GM23338 (cell line): Measurements from ENCODE around the gene TSPAN10. TPM values are rescaled to one million over a fixed set of nuclear protein-coding genes. Genes with fewer than 3 reads are reported as not detected.

ENCODE experiments used
- ATAC-seq: fragments of 200-7000 bp; cut with Tn5 transposase; 3 replicates; pipeline ENCODE4 v1.9.1; 2020
- DNase-seq: peaks from one replicate; pipeline ENCODE4 v3.0.0-alpha.2; 2015; ENCODE audit warnings: low spot score
- H2AFZ ChIP-seq: fragments of 200-600 bp; sonication (generic); 2 replicates; pipeline ENCODE4 v1.8.0; 2016; ENCODE audit warnings: antibody characterized with exemption, mild to moderate bottlenecking, moderate library complexity
- H3F3A ChIP-seq: fragments of 200-600 bp; sonication (generic); replicated peaks from 2 replicates; pipeline ENCODE4 v1.8.0; 2017; ENCODE audit warnings: antibody characterized with exemption, mixed run types, low read depth
- H3K27ac ChIP-seq: fragments of 200-600 bp; sonication (generic); 2 replicates; pipeline ENCODE4 v1.6.1; 2016; ENCODE audit warnings: low read depth
- H3K27me3 ChIP-seq: fragments of 200-600 bp; sonication (generic); 2 replicates; pipeline ENCODE4 v1.8.0; 2016; ENCODE audit warnings: mild to moderate bottlenecking, mixed run types, moderate library complexity; ENCODE audit not compliant: insufficient read depth
- H3K36me3 ChIP-seq: fragments of 200-600 bp; sonication (generic); 2 replicates; pipeline ENCODE4 v1.8.0; 2016; ENCODE audit warnings: mild to moderate bottlenecking; ENCODE audit not compliant: insufficient read depth
- H3K4me1 ChIP-seq: fragments of 200-600 bp; sonication (generic); 2 replicates; pipeline ENCODE4 v1.8.0; 2016; ENCODE audit warnings: mild to moderate bottlenecking, moderate library complexity; ENCODE audit not compliant: insufficient read depth
- H3K4me2 ChIP-seq: fragments of 200-600 bp; sonication (generic); 2 replicates; pipeline ENCODE4 v1.7.1; 2017; ENCODE audit warnings: mixed run types
- H3K4me3 ChIP-seq: fragments of 200-600 bp; sonication (generic); 2 replicates; pipeline ENCODE4 v1.6.1; 2016; ENCODE audit warnings: mixed run types
- H3K79me2 ChIP-seq: fragments of 200-600 bp; sonication (generic); replicated peaks from 2 replicates; pipeline ENCODE4 v1.8.0; 2017; ENCODE audit warnings: mild to moderate bottlenecking; ENCODE audit not compliant: insufficient read depth
- H3K9me2 ChIP-seq: fragments of 200-600 bp; sonication (generic); 2 replicates; pipeline ENCODE4 v1.8.0; 2017; ENCODE audit not compliant: insufficient read depth
- H4K20me1 ChIP-seq: fragments of 200-600 bp; sonication (generic); replicated peaks from 2 replicates; pipeline ENCODE4 v1.8.0; 2017; ENCODE audit warnings: mild to moderate bottlenecking; ENCODE audit not compliant: insufficient read depth
- H3K27ac Mint-ChIP-seq: 2 replicates; pipeline ENCODE4 v1.8.0; 2020; ENCODE audit warnings: inconsistent platforms, mild to moderate bottlenecking, moderate library complexity, mixed read lengths
- H3K27me3 Mint-ChIP-seq: 3 replicates; pipeline ENCODE4 v1.8.0; 2022; ENCODE audit warnings: low read depth, mild to moderate bottlenecking, moderate library complexity, mixed read lengths, inconsistent platforms; ENCODE audit not compliant: insufficient read depth, poor library complexity
- H3K36me3 Mint-ChIP-seq: 3 replicates; pipeline ENCODE4 v1.8.0; 2021; ENCODE audit warnings: low read depth, mild to moderate bottlenecking, inconsistent platforms, moderate library complexity, mixed read lengths
- H3K4me1 Mint-ChIP-seq: 3 replicates; pipeline ENCODE4 v1.8.0; 2020; ENCODE audit warnings: mild to moderate bottlenecking, inconsistent platforms, mixed read lengths
- H3K4me3 Mint-ChIP-seq: 3 replicates; pipeline ENCODE4 v1.8.0; 2021; ENCODE audit warnings: moderate library complexity, mild to moderate bottlenecking, inconsistent platforms, mixed read lengths
- H3K9me3 Mint-ChIP-seq: 3 replicates; pipeline ENCODE4 v1.8.0; 2020; ENCODE audit warnings: moderate library complexity, mild to moderate bottlenecking, inconsistent platforms, mixed read lengths
- CREB1 ChIP-seq: fragments of 250-450 bp; sonication (Bioruptor Pico); IDR thresholded peaks from 2 replicates; pipeline ENCODE4 v1.5.0; 2020; ENCODE audit warnings: low read depth, mild to moderate bottlenecking, moderate library complexity
- EZH2 ChIP-seq: fragments of 200-600 bp; sonication (generic); IDR thresholded peaks from one replicate; pipeline ENCODE4 v1.8.0; 2017; ENCODE audit warnings: antibody characterized with exemption, mild to moderate bottlenecking, low read depth; ENCODE audit not compliant: unreplicated experiment
- EZH2phosphoT487 ChIP-seq: fragments of 200-600 bp; sonication (generic); IDR thresholded peaks from one replicate; pipeline ENCODE4 v1.8.1; 2018; ENCODE audit warnings: antibody characterized with exemption; ENCODE audit not compliant: unreplicated experiment
- JUNB ChIP-seq: IDR thresholded peaks from one replicate; pipeline ENCODE4 v1.6.1; 2016; ENCODE audit warnings: antibody characterized with exemption; ENCODE audit not compliant: unreplicated experiment
- NANOG ChIP-seq: IDR thresholded peaks from 2 replicates; pipeline ENCODE4 v1.6.1; 2016; ENCODE audit warnings: antibody characterized with exemption, borderline replicate concordance
- POLR2AphosphoS5 ChIP-seq: IDR thresholded peaks from 2 replicates; pipeline ENCODE4 v1.6.1; 2016; ENCODE audit warnings: antibody characterized with exemption, low read depth
- STAT1 ChIP-seq: IDR thresholded peaks from one replicate; pipeline ENCODE4 v1.6.1; 2016; ENCODE audit warnings: antibody characterized with exemption; ENCODE audit not compliant: unreplicated experiment
- ZNF114 ChIP-seq: fragments of 250-450 bp; sonication (Bioruptor Pico); IDR thresholded peaks from 2 replicates; pipeline ENCODE4 v1.5.0; 2020; ENCODE audit warnings: mild to moderate bottlenecking, moderate library complexity
- ZNF331 ChIP-seq: fragments of 250-450 bp; sonication (Bioruptor Pico); IDR thresholded peaks from 2 replicates; pipeline ENCODE4 v1.5.0; 2020; ENCODE audit warnings: low read depth, mild to moderate bottlenecking, moderate library complexity
- polyA plus RNA-seq: library from polyadenylated mRNA; unstranded; fragments of >200 nt; fragmentation: Nextera tagmentation; extraction: Ambion mirVana; gene quantifications from 2 replicates; pipeline ENCODE4 v1.2.1, GENCODE V29; 2016
- total RNA-seq: library from RNA; depleted of rRNA; stranded (reverse); fragments of >200 nt; shearing (Covaris generic); gene quantifications from 2 replicates; pipeline ENCODE4 v1.2.3, GENCODE V29; 2014
- TF ChIP-seq, protein P1 (sequence below), 2 experiments: fragments of 200-600 bp in 1 of 2; sonication (generic) in 1 of 2; conservative IDR thresholded peaks; 2 replicates each; pipeline versions ENCODE4 v1.5.1 to v1.6.1; 2016 to 2017; ENCODE audit warnings: antibody characterized with exemption in 2 of 2, low read depth in 2 of 2, mild to moderate bottlenecking in 2 of 2, moderate library complexity in 1 of 2
- TF ChIP-seq, protein P2 (sequence below): IDR thresholded peaks from one replicate; pipeline ENCODE4 v1.6.1; 2018; ENCODE audit warnings: antibody characterized with exemption; ENCODE audit not compliant: unreplicated experiment
- TF ChIP-seq, protein P3 (sequence below): IDR thresholded peaks from 2 replicates; pipeline ENCODE4 v1.6.1; 2016; ENCODE audit warnings: antibody characterized with exemption
- TF ChIP-seq, protein P4 (sequence below): fragments of 250-450 bp; sonication (Bioruptor Pico); IDR thresholded peaks from 2 replicates; pipeline ENCODE4 v1.5.0; 2020; ENCODE audit warnings: mild to moderate bottlenecking, moderate library complexity

Gene TSPAN10
- total and polyA plus RNA-seq, 2 experiments from 2014 or later = 0.66 to 1.2 TPM

DNA sequence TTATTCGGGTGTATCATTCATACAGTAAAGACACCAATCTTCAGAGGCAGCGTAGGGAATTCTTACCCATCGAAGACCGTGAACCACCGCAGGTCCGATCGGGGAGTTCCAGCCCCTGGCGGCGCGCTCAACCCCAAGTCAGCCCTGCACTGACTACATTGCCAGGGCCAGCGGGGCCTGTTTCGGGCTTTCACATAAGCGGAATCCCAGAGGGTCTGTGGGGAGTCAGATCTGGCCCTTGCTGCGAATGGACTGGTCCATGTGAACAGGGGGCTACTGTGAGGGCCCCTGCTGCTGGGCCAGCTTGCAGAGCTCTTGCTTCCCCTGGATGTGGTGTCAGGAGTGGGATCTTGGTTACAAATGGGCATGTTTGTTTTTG lies 11.7 kb downstream of the TSPAN10 start:
- Histone ChIP-seq H3F3A (peaks cover 13% of the 10 kb centered on the region; the same call in 1 of the 2 replicates), H3K4me1 (peaks cover 23% of the 10 kb centered on the region), H2AFZ (peak overlapping the region; percentile 97), H3K27me3 (peaks cover 34% of the 10 kb centered on the region), H3K4me2 (peak overlapping the region; percentile 84), H3K4me3 (peak overlapping the region; percentile 58), H3K36me3 (no peaks in the 10 kb centered on the region), H3K79me2 (no peaks in the 10 kb centered on the region), H3K27ac (no peak overlapping the region), H4K20me1 (no peaks in the 10 kb centered on the region), H3K9me2 (no peaks in the 10 kb centered on the region)
- Mint-ChIP-seq H3K4me1 (peaks cover 14% of the 10 kb centered on the region), H3K27ac (no peak overlapping the region), H3K9me3 (peaks cover 9% of the 10 kb centered on the region; the same call in 1 of the 3 replicates), H3K36me3 (no peaks in the 10 kb centered on the region), H3K4me3 (peak overlapping the region; percentile 67), H3K27me3 (peaks cover 37% of the 10 kb centered on the region)
- peak; percentile 39 for ATAC-seq
- DNase-seq = peak; percentile 81
- TF ChIP-seq STAT1 (no peak), POLR2AphosphoS5 (0 out of 2 replicates have a peak, but pooled peaks have one; percentile 27), ZNF331 (CRISPR knock-in tag) (no peak), EZH2phosphoT487 (no peak), EZH2 (peak; percentile 2), CREB1 (CRISPR knock-in tag) (no peak), ZNF114 (no peak), NANOG (no peak), JUNB (no peak)
- TF ChIP-seq, protein P1, sequence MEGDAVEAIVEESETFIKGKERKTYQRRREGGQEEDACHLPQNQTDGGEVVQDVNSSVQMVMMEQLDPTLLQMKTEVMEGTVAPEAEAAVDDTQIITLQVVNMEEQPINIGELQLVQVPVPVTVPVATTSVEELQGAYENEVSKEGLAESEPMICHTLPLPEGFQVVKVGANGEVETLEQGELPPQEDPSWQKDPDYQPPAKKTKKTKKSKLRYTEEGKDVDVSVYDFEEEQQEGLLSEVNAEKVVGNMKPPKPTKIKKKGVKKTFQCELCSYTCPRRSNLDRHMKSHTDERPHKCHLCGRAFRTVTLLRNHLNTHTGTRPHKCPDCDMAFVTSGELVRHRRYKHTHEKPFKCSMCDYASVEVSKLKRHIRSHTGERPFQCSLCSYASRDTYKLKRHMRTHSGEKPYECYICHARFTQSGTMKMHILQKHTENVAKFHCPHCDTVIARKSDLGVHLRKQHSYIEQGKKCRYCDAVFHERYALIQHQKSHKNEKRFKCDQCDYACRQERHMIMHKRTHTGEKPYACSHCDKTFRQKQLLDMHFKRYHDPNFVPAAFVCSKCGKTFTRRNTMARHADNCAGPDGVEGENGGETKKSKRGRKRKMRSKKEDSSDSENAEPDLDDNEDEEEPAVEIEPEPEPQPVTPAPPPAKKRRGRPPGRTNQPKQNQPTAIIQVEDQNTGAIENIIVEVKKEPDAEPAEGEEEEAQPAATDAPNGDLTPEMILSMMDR (conservative IDR thresholded peaks at IDR 0.05; ENCODE audit: low read depth in 2 of 2) = no peak
- TF ChIP-seq, protein P2, sequence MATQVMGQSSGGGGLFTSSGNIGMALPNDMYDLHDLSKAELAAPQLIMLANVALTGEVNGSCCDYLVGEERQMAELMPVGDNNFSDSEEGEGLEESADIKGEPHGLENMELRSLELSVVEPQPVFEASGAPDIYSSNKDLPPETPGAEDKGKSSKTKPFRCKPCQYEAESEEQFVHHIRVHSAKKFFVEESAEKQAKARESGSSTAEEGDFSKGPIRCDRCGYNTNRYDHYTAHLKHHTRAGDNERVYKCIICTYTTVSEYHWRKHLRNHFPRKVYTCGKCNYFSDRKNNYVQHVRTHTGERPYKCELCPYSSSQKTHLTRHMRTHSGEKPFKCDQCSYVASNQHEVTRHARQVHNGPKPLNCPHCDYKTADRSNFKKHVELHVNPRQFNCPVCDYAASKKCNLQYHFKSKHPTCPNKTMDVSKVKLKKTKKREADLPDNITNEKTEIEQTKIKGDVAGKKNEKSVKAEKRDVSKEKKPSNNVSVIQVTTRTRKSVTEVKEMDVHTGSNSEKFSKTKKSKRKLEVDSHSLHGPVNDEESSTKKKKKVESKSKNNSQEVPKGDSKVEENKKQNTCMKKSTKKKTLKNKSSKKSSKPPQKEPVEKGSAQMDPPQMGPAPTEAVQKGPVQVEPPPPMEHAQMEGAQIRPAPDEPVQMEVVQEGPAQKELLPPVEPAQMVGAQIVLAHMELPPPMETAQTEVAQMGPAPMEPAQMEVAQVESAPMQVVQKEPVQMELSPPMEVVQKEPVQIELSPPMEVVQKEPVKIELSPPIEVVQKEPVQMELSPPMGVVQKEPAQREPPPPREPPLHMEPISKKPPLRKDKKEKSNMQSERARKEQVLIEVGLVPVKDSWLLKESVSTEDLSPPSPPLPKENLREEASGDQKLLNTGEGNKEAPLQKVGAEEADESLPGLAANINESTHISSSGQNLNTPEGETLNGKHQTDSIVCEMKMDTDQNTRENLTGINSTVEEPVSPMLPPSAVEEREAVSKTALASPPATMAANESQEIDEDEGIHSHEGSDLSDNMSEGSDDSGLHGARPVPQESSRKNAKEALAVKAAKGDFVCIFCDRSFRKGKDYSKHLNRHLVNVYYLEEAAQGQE = no peak
- TF ChIP-seq, protein P3, sequence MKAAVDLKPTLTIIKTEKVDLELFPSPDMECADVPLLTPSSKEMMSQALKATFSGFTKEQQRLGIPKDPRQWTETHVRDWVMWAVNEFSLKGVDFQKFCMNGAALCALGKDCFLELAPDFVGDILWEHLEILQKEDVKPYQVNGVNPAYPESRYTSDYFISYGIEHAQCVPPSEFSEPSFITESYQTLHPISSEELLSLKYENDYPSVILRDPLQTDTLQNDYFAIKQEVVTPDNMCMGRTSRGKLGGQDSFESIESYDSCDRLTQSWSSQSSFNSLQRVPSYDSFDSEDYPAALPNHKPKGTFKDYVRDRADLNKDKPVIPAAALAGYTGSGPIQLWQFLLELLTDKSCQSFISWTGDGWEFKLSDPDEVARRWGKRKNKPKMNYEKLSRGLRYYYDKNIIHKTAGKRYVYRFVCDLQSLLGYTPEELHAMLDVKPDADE = no peak
- TF ChIP-seq, protein P4, sequence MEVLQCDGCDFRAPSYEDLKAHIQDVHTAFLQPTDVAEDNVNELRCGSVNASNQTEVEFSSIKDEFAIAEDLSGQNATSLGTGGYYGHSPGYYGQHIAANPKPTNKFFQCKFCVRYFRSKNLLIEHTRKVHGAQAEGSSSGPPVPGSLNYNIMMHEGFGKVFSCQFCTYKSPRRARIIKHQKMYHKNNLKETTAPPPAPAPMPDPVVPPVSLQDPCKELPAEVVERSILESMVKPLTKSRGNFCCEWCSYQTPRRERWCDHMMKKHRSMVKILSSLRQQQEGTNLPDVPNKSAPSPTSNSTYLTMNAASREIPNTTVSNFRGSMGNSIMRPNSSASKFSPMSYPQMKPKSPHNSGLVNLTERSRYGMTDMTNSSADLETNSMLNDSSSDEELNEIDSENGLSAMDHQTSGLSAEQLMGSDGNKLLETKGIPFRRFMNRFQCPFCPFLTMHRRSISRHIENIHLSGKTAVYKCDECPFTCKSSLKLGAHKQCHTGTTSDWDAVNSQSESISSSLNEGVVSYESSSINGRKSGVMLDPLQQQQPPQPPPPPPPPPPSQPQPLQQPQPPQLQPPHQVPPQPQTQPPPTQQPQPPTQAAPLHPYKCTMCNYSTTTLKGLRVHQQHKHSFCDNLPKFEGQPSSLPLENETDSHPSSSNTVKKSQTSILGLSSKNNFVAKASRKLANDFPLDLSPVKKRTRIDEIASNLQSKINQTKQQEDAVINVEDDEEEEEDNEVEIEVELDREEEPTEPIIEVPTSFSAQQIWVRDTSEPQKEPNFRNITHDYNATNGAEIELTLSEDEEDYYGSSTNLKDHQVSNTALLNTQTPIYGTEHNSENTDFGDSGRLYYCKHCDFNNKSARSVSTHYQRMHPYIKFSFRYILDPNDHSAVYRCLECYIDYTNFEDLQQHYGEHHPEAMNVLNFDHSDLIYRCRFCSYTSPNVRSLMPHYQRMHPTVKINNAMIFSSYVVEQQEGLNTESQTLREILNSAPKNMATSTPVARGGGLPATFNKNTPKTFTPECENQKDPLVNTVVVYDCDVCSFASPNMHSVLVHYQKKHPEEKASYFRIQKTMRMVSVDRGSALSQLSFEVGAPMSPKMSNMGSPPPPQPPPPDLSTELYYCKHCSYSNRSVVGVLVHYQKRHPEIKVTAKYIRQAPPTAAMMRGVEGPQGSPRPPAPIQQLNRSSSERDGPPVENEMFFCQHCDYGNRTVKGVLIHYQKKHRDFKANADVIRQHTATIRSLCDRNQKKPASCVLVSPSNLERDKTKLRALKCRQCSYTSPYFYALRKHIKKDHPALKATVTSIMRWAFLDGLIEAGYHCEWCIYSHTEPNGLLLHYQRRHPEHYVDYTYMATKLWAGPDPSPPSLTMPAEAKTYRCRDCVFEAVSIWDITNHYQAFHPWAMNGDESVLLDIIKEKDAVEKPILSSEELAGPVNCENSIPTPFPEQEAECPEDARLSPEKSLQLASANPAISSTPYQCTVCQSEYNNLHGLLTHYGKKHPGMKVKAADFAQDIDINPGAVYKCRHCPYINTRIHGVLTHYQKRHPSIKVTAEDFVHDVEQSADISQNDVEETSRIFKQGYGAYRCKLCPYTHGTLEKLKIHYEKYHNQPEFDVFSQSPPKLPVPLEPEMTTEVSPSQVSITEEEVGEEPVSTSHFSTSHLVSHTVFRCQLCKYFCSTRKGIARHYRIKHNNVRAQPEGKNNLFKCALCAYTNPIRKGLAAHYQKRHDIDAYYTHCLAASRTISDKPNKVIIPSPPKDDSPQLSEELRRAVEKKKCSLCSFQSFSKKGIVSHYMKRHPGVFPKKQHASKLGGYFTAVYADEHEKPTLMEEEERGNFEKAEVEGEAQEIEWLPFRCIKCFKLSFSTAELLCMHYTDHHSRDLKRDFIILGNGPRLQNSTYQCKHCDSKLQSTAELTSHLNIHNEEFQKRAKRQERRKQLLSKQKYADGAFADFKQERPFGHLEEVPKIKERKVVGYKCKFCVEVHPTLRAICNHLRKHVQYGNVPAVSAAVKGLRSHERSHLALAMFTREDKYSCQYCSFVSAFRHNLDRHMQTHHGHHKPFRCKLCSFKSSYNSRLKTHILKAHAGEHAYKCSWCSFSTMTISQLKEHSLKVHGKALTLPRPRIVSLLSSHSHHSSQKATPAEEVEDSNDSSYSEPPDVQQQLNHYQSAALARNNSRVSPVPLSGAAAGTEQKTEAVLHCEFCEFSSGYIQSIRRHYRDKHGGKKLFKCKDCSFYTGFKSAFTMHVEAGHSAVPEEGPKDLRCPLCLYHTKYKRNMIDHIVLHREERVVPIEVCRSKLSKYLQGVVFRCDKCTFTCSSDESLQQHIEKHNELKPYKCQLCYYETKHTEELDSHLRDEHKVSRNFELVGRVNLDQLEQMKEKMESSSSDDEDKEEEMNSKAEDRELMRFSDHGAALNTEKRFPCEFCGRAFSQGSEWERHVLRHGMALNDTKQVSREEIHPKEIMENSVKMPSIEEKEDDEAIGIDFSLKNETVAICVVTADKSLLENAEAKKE (CRISPR knock-in tag) = no peak
